C4-2B (cell line): ENCODE data around the gene TMEM213.

Experiments used
- ZFX ChIP-seq: fragments of 450-650 bp; IDR thresholded peaks from 2 replicates; pipeline ENCODE4 v1.6.1; 2017
- TF ChIP-seq, protein P1 (sequence below): fragments of 450-650 bp; conservative IDR thresholded peaks from 2 replicates; pipeline ENCODE4 v1.5.1; 2017; ENCODE audit warnings: mild to moderate bottlenecking

DNA sequence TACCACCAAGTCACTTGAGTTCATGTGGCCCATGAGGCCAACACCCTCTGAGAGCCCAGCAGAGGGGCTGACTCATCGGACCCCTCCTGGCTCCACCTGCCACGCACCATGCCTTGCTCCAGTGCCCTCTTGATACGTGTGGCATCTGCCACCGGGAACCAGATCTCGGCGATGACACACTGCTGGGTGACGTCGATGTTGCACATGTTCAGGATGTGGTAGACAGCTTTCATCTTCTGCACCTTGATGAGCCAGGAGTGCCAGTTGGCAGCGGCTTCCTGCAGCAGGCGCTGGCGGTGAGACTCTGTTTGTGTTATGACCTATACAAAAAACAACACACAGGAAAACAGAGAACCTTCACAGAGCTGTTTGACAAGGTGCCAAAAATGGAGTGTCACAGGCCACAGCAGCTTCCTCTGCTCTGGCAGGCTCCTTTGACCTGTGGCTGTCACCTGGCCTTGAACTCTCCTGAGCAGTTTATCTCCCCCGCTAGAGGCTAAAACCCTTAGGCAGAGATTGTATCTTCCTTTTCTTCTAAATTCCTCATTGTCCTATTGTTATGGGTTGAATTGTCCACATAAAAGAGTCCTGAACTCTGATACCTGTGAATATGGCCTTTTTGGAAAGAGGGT is 45.2 kb upstream of the TMEM213 start:
- TF ChIP-seq, protein P1, sequence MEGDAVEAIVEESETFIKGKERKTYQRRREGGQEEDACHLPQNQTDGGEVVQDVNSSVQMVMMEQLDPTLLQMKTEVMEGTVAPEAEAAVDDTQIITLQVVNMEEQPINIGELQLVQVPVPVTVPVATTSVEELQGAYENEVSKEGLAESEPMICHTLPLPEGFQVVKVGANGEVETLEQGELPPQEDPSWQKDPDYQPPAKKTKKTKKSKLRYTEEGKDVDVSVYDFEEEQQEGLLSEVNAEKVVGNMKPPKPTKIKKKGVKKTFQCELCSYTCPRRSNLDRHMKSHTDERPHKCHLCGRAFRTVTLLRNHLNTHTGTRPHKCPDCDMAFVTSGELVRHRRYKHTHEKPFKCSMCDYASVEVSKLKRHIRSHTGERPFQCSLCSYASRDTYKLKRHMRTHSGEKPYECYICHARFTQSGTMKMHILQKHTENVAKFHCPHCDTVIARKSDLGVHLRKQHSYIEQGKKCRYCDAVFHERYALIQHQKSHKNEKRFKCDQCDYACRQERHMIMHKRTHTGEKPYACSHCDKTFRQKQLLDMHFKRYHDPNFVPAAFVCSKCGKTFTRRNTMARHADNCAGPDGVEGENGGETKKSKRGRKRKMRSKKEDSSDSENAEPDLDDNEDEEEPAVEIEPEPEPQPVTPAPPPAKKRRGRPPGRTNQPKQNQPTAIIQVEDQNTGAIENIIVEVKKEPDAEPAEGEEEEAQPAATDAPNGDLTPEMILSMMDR = no peak
- TF ChIP-seq ZFX = no peak
